Peyer's patch (tissue), 4 donors: ENCODE results near the gene GNG12. TPM values are rescaled to one million over a fixed set of nuclear protein-coding genes. Genes with fewer than 3 reads are reported as not detected.
A peak's percentile ranks its signal among the peaks of the same experiment; 100 is the strongest.

Source experiments
- DNase-seq, 3 donors: peaks; one replicate each; pipeline ENCODE4 v3.0.0-alpha.2; 2017 to 2019
- H3K27ac ChIP-seq, 4 donors: fragments of 200-600 bp; sonication (generic); one replicate each; pipeline ENCODE4 v1.5.1; 2016 to 2019
- H3K27me3 ChIP-seq, 2 donors: fragments of 200-600 bp; sonication (generic); one replicate each; pipeline ENCODE4 v1.5.1; 2019
- H3K36me3 ChIP-seq, 3 donors: fragments of 200-600 bp; sonication (generic); one replicate each; pipeline ENCODE4 v1.5.1; 2016 to 2019
- H3K4me1 ChIP-seq, 4 donors: fragments of 200-600 bp; sonication (generic); one replicate each; pipeline ENCODE4 v1.5.1; 2016 to 2019
- H3K4me3 ChIP-seq, 4 donors: fragments of 200-600 bp; sonication (generic); 1 replicate in 3 of 4; 2 replicates in 1 of 4; pipeline ENCODE4 v1.5.1; 2016 to 2019; ENCODE audit warnings: mild to moderate bottlenecking in 1 of 4
- H3K9me3 ChIP-seq, 4 donors: fragments of 200-600 bp; sonication (generic); one replicate each; pipeline ENCODE4 v1.5.1; 2016 to 2019; ENCODE audit warnings: mild to moderate bottlenecking in 1 of 4
- CTCF ChIP-seq, 6 experiments: fragments of 450-650 bp in 4 of 6; fragments of 200-600 bp in 2 of 6; sonication (generic) in 1 of 6; IDR thresholded peaks; one replicate each; pipeline ENCODE4 v1.5.1; 2017 to 2019; ENCODE audit warnings: antibody characterized with exemption in 6 of 6, mild to moderate bottlenecking in 3 of 6, moderate library complexity in 1 of 6
- POLR2A ChIP-seq, 2 donors: fragments of 450-650 bp; IDR thresholded peaks; one replicate each; pipeline ENCODE4 v1.5.1; 2017; ENCODE audit warnings: antibody characterized with exemption in 2 of 2, mild to moderate bottlenecking in 2 of 2, moderate library complexity in 2 of 2
- total RNA-seq, 4 donors: library from RNA; depleted of rRNA; stranded (reverse); fragments of >200 nt; gene quantifications; one replicate each; pipeline ENCODE4 v1.1.0, GENCODE V29; 2016

GNG12 gene
- total RNA-seq, 4 donors from 2014 or later: 61.9 to 271 (median 165) TPM

- H3K4me1 ChIP-seq: peaks cover 0 to 50% (median 16%) of the 10 kb centered on the region in 4 donors
- H3K4me3 ChIP-seq: peak overlapping the region in 2 of 4 donors; percentile 18
- no peaks in the 10 kb centered on the region for H3K36me3 ChIP-seq
- no peaks in the 10 kb centered on the region for H3K27me3 ChIP-seq
- DNase-seq: peak; percentile 78 to 89 (median 79)
- no peaks in the 10 kb centered on the region for H3K9me3 ChIP-seq
- peak overlapping the region; percentile 61 to 88 (median 72) for H3K27ac ChIP-seq
- peak in 1 of 2 donors; percentile 14 for TF ChIP-seq POLR2A (IDR thresholded peaks at IDR 0.05)
- TF ChIP-seq CTCF (IDR thresholded peaks at IDR 0.05): no peak
These were observed 97.2 kb downstream of the GNG12 start for GRCh38 chr1:67735806-67736627.

- peak overlapping the region in 3 of 4 donors; percentile 2 to 67 (median 61) for H3K27ac ChIP-seq
These were observed 98.1 kb downstream of the GNG12 start for GRCh38 chr1:67735206-67735605.

GRCh38 chr1:67734323-67734690, 99.0 kb downstream of the GNG12 start:
- no peaks in the 10 kb centered on the region for H3K27me3 ChIP-seq

More at GRCh38 chr1:67735206-67735605, 98.1 kb downstream of the GNG12 start:
- peaks cover 0 to 42% (median 16%) of the 10 kb centered on the region in 4 donors for H3K4me1 ChIP-seq
- H3K36me3 ChIP-seq: no peaks in the 10 kb centered on the region
- H3K9me3 ChIP-seq: no peaks in the 10 kb centered on the region
- no peak overlapping the region for H3K4me3 ChIP-seq
- DNase-seq: no peak
- TF ChIP-seq POLR2A (IDR thresholded peaks at IDR 0.05) (no peak), CTCF (IDR thresholded peaks at IDR 0.05) (no peak)
- no peaks in the 10 kb centered on the region for H3K27me3 ChIP-seq

GRCh38 chr1:67733681-67734322, 99.5 kb downstream of the GNG12 start:
- TF ChIP-seq POLR2A (IDR thresholded peaks at IDR 0.05) (no peak), CTCF (IDR thresholded peaks at IDR 0.05) (no peak)
- no peaks in the 10 kb centered on the region for H3K9me3 ChIP-seq
- H3K36me3 ChIP-seq: no peaks in the 10 kb centered on the region
- peak overlapping the region in 3 of 4 donors; percentile 10 to 33 (median 17) for H3K27ac ChIP-seq
- no peak for DNase-seq
- H3K4me3 ChIP-seq: no peak overlapping the region
- H3K27me3 ChIP-seq: no peaks in the 10 kb centered on the region
- H3K4me1 ChIP-seq: peaks cover 0 to 41% (median 16%) of the 10 kb centered on the region in 4 donors

More at GRCh38 chr1:67734323-67734690, 99.0 kb downstream of the GNG12 start:
- Histone ChIP-seq H3K36me3 (no peaks in the 10 kb centered on the region), H3K4me1 (peaks cover 0 to 41% (median 16%) of the 10 kb centered on the region in 4 donors), H3K27ac (peak overlapping the region in 2 of 4 donors; percentile 10 to 17), H3K4me3 (no peak overlapping the region), H3K9me3 (no peaks in the 10 kb centered on the region)
- DNase-seq: no peak
- TF ChIP-seq POLR2A (IDR thresholded peaks at IDR 0.05) (no peak), CTCF (IDR thresholded peaks at IDR 0.05) (no peak)

- no peak for DNase-seq
- Histone ChIP-seq H3K36me3 (no peaks in the 10 kb centered on the region), H3K27ac (no peak overlapping the region), H3K4me3 (no peak overlapping the region), H3K4me1 (peaks cover 0 to 41% (median 16%) of the 10 kb centered on the region in 4 donors), H3K9me3 (no peaks in the 10 kb centered on the region), H3K27me3 (no peaks in the 10 kb centered on the region)
- TF ChIP-seq POLR2A (IDR thresholded peaks at IDR 0.05) (no peak), CTCF (IDR thresholded peaks at IDR 0.05) (no peak)
These were observed 100.5 kb downstream of the GNG12 start for GRCh38 chr1:67732750-67733151.
